CD4-positive, alpha-beta memory T cell (primary cell): Measurements from ENCODE around the gene METTL1. TPM values are rescaled to one million over a fixed set of nuclear protein-coding genes. Genes with fewer than 3 reads are reported as not detected.
A peak's percentile ranks its signal among the peaks of the same experiment; 100 is the strongest.

Experiments
- CTCF ChIA-PET: fragments of 350-600 bp; sonication (Branson Sonifier 250); formaldehyde crosslinking; loops from one replicate; lab custom pipeline; 2021; ENCODE audit warnings: inconsistent platforms; ENCODE audit not compliant: partially characterized antibody; lab: Charles Lee
- POLR2A ChIA-PET: fragments of 350-600 bp; sonication (Branson Sonifier 250); formaldehyde crosslinking; loops from one replicate; lab custom pipeline; 2021; ENCODE audit not compliant: partially characterized antibody; lab: Charles Lee
- DNase-seq, 5 donors: peaks; one replicate each; pipeline versions ENCODE4 v3.0.0 to v3.0.0-alpha.2; 2020 to 2022; ENCODE audit warnings: mixed read lengths in 1 of 5
- H3K27ac ChIP-seq: one replicate; pipeline ENCODE4 v1.7.0; 2013; ENCODE audit warnings: low read depth, low read length
- H3K27me3 ChIP-seq: 2 replicates; pipeline ENCODE4 v1.7.0; 2013; ENCODE audit warnings: mild to moderate bottlenecking, low read length, moderate library complexity; ENCODE audit not compliant: insufficient read depth
- H3K36me3 ChIP-seq: 2 replicates; pipeline ENCODE4 v1.7.0; 2013; ENCODE audit warnings: mild to moderate bottlenecking, low read length, moderate library complexity; ENCODE audit not compliant: insufficient read depth
- H3K4me1 ChIP-seq: 2 replicates; pipeline ENCODE4 v1.7.0; 2013; ENCODE audit warnings: mild to moderate bottlenecking, low read length, moderate library complexity; ENCODE audit not compliant: insufficient read depth
- H3K4me3 ChIP-seq, 2 donors: one replicate each; pipeline ENCODE4 v1.7.0; 2013; ENCODE audit warnings: low read length in 2 of 2, mild to moderate bottlenecking in 1 of 2
- H3K9me3 ChIP-seq, 2 donors: one replicate each; pipeline ENCODE4 v1.7.0; 2013; ENCODE audit warnings: low read length in 2 of 2, control low read depth in 1 of 2; ENCODE audit not compliant: control insufficient read depth in 1 of 2
- H3K27ac Mint-ChIP-seq, 7 donors: one replicate each; pipeline ENCODE4 v1.8.0; 2020 to 2021; ENCODE audit warnings: mixed read lengths in 7 of 7, mild to moderate bottlenecking in 6 of 7, inconsistent platforms in 3 of 7, moderate library complexity in 3 of 7
- H3K27me3 Mint-ChIP-seq, 2 donors: one replicate each; pipeline ENCODE4 v1.8.0; 2020 to 2021; ENCODE audit warnings: mixed read lengths in 2 of 2
- H3K36me3 Mint-ChIP-seq, 2 donors: one replicate each; pipeline ENCODE4 v1.8.0; 2020 to 2021; ENCODE audit warnings: mixed read lengths in 2 of 2, inconsistent platforms in 1 of 2, mild to moderate bottlenecking in 1 of 2
- H3K4me1 Mint-ChIP-seq, 4 donors: one replicate each; pipeline ENCODE4 v1.8.0; 2020 to 2021; ENCODE audit warnings: mixed read lengths in 4 of 4, mild to moderate bottlenecking in 1 of 4
- H3K4me3 Mint-ChIP-seq, 8 donors: one replicate each; pipeline ENCODE4 v1.8.0; 2020 to 2021; ENCODE audit warnings: mixed read lengths in 8 of 8, mild to moderate bottlenecking in 7 of 8, moderate library complexity in 6 of 8, inconsistent platforms in 3 of 8
- H3K9me3 Mint-ChIP-seq, 8 donors: one replicate each; pipeline ENCODE4 v1.8.0; 2020 to 2021; ENCODE audit warnings: mixed read lengths in 8 of 8, mild to moderate bottlenecking in 5 of 8, inconsistent platforms in 3 of 8, moderate library complexity in 1 of 8
- intact Hi-C: fragments of 100-400 bp; cut with micrococcal nuclease; formaldehyde crosslinking; loops from one replicate; pipeline ENCODE4 v1.15.1; 2023
- polyA plus RNA-seq, 2 donors: library from polyadenylated mRNA; unstranded; fragments of 300-500 nt; fragmentation: Illumina TruSeq; gene quantifications; one replicate each; pipeline ENCODE4 v1.2.3, GENCODE V29; 2021
- total RNA-seq, 2 experiments: library from RNA; stranded (reverse); gene quantifications; one replicate each; pipeline ENCODE4 v1.2.3, GENCODE V29; 2021

The METTL1 gene
- total and polyA plus RNA-seq, 4 experiments from 2014 or later: 9.9 to 19.1 (median 13.6) TPM

- no peaks in the 10 kb centered on the region for H3K9me3 ChIP-seq
- ChIA-PET POLR2A (interaction anchor here (1.4 to 2.1 kb wide), 2 partner anchors 9 to 227 kb away, joined by 4 to 9 read pairs; no protein-coding TSS in a partner anchor), CTCF (interaction anchor here (0.7 to 1.4 kb wide), 3 partner anchors 8 to 9 kb away, joined by 3 to 5 read pairs (median 3); no protein-coding TSS in a partner anchor)
- H3K27me3 Mint-ChIP-seq: no peaks in the 10 kb centered on the region
- peak overlapping the region; percentile 87 to 100 (median 99) for H3K27ac Mint-ChIP-seq
- peaks cover 25% of the 10 kb centered on the region for H3K36me3 ChIP-seq
- peaks cover 43% of the 10 kb centered on the region for H3K4me1 ChIP-seq
- H3K4me3 ChIP-seq: peak overlapping the region; percentile 30 to 80
- no peaks in the 10 kb centered on the region for H3K27me3 ChIP-seq
- H3K27ac ChIP-seq: peak overlapping the region; percentile 82
- DNase-seq: no peak
- H3K4me3 Mint-ChIP-seq: peak overlapping the region; percentile 39 to 98 (median 89)
- H3K4me1 Mint-ChIP-seq: peaks cover 42 to 54% (median 49%) of the 10 kb centered on the region in 4 donors
- peaks cover 19 to 41% of the 10 kb centered on the region in 2 donors for H3K36me3 Mint-ChIP-seq
- intact Hi-C loops: loop anchor here (5.0 kb wide), 2 partner anchors 97 to 663 kb away; partner anchors contain the start of genes CTDSP2 and NAB2
- H3K9me3 Mint-ChIP-seq: no peaks in the 10 kb centered on the region
These were observed 21.1 kb downstream of the METTL1 start for GRCh38 chr12:57750561-57751431.

GRCh38 chr12:57749061-57749460 lies 22.8 kb downstream of the METTL1 start:
- Histone ChIP-seq H3K27me3 (no peaks in the 10 kb centered on the region), H3K4me3 (no peak overlapping the region), H3K27ac (no peak overlapping the region), H3K36me3 (peaks cover 25% of the 10 kb centered on the region), H3K4me1 (peaks cover 49% of the 10 kb centered on the region), H3K9me3 (no peaks in the 10 kb centered on the region)
- intact Hi-C loops: no loop called here
- Mint-ChIP-seq H3K36me3 (peaks cover 19 to 46% of the 10 kb centered on the region in 2 donors), H3K27ac (no peak overlapping the region), H3K27me3 (no peaks in the 10 kb centered on the region), H3K4me3 (peak overlapping the region in 1 of 8 donors; percentile 24), H3K4me1 (peaks cover 46 to 63% (median 56%) of the 10 kb centered on the region in 4 donors), H3K9me3 (peaks cover 0 to 2% (median 0%) of the 10 kb centered on the region in 8 donors)
- DNase-seq: no peak
- ChIA-PET CTCF (interaction anchor here (1.4 kb wide), 1 partner anchor 11 kb away, joined by 5 read pairs; no protein-coding TSS in a partner anchor), POLR2A (interaction anchor here (2.1 kb wide), 1 partner anchor 8 kb away, joined by 9 read pairs; no protein-coding TSS in a partner anchor)

DNA sequence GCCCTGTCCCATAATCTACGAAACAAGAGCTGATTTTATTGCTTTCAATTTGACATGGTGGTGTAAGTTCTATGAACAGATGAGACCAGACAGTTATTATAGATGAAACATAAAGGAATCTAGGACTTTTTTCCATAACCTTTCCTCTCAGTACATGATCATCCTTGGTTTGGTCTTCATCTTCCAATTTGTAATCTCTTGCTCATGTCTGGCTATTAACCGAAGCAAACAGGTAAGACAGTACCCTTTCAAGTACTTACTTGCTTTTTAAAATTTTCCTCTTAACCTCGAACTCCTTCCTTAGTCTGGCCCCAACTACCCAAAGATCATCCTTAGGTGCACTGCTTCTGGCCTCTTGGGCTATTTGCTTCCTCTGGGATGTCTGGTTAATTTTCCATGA lies 25.9 kb downstream of the METTL1 start:
- Histone ChIP-seq H3K36me3 (peaks cover 25% of the 10 kb centered on the region), H3K27ac (peak overlapping the region; percentile 93), H3K27me3 (no peaks in the 10 kb centered on the region), H3K9me3 (no peaks in the 10 kb centered on the region), H3K4me1 (peaks cover 43% of the 10 kb centered on the region), H3K4me3 (peak overlapping the region in 1 of 2 donors; percentile 72)
- POLR2A ChIA-PET: interaction anchor here (1.3 to 2.3 kb wide), 7 partner anchors 8 to 156 kb away, joined by 3 to 17 read pairs (median 13); partner anchors contain the start of genes EEF1AKMT3 and METTL1
- Mint-ChIP-seq H3K9me3 (peaks cover 0 to 2% (median 0%) of the 10 kb centered on the region in 8 donors), H3K36me3 (peaks cover 19 to 44% of the 10 kb centered on the region in 2 donors), H3K4me1 (peaks cover 26 to 53% (median 41%) of the 10 kb centered on the region in 4 donors), H3K4me3 (peak overlapping the region; percentile 86 to 97 (median 92)), H3K27ac (peak overlapping the region; percentile 88 to 99 (median 97)), H3K27me3 (no peaks in the 10 kb centered on the region)
- intact Hi-C loops: no loop called here
- DNase-seq: no peak
- CTCF ChIA-PET: interaction anchor here (1.4 to 6.3 kb wide), 3 partner anchors 10 to 111 kb away, joined by 3 to 51 read pairs (median 12); partner anchors contain the start of gene MARCHF9

DNA sequence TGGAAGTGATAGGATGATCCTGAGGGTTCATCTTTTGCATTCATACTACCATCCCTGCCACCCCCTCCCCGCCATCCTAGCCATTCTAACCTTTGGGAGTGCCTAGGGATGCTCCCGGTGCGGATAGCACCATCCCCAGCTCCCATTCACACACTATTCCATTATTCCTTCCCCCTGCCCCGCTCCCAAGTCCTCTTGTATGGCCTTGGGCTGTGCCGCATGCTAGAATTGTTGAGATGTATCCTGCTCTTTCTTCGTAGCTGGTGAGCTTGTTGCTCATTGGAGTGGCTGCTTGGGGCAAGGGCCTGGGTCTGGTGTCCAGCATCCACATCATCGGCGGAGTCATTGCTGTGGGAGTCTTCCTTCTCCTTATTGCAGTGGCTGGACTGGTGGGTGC lies 26.4 kb downstream of the METTL1 start:
- peak overlapping the region; percentile 93 for H3K27ac ChIP-seq
- intact Hi-C loops: no loop called here
- Mint-ChIP-seq H3K9me3 (peaks cover 0 to 2% (median 0%) of the 10 kb centered on the region in 8 donors), H3K4me1 (peaks cover 30 to 54% (median 40%) of the 10 kb centered on the region in 4 donors), H3K27me3 (no peaks in the 10 kb centered on the region), H3K4me3 (peak overlapping the region; percentile 86 to 97 (median 92)), H3K27ac (peak overlapping the region; percentile 88 to 99 (median 97)), H3K36me3 (peaks cover 18 to 47% of the 10 kb centered on the region in 2 donors)
- H3K9me3 ChIP-seq: no peaks in the 10 kb centered on the region
- CTCF ChIA-PET: interaction anchor here (1.1 to 6.3 kb wide), 8 partner anchors 9 to 160 kb away, joined by 3 to 51 read pairs (median 4); partner anchors contain the start of genes MARCHF9 and OS9
- POLR2A ChIA-PET: interaction anchor here (0.9 to 2.3 kb wide), 16 partner anchors 8 to 265 kb away, joined by 3 to 17 read pairs (median 5); partner anchors contain the start of genes ARHGAP9, EEF1AKMT3 and METTL1
- no peaks in the 10 kb centered on the region for H3K27me3 ChIP-seq
- H3K4me3 ChIP-seq: peak overlapping the region; percentile 72 to 83
- H3K36me3 ChIP-seq: peaks cover 25% of the 10 kb centered on the region
- H3K4me1 ChIP-seq: peaks cover 43% of the 10 kb centered on the region
- DNase-seq: no peak

GRCh38 chr12:57744777-57745484 lies 27.0 kb downstream of the METTL1 start, which contains the start of gene TSPAN31:
Gene TSPAN31, plus strand, starts transcription at chr12:57745039. Its CDS starts 116 bp downstream, at chr12:57745155.
- Mint-ChIP-seq H3K27ac (peak within 1 kb of the TSS; percentile 88 to 99 (median 97)), H3K4me1 (peaks cover 30 to 58% (median 43%) of the 10 kb centered on the region in 4 donors), H3K36me3 (peaks cover 14 to 43% of the 10 kb centered on the region in 2 donors), H3K27me3 (no peaks in the 10 kb centered on the region), H3K4me3 (peak within 1 kb of the TSS; percentile 86 to 97 (median 92)), H3K9me3 (peaks cover 0 to 2% (median 0%) of the 10 kb centered on the region in 8 donors)
- peak within 1 kb of the TSS; percentile 72 to 83 for H3K4me3 ChIP-seq
- peak; percentile 91 to 98 (median 95) for DNase-seq
- H3K4me1 ChIP-seq: peaks cover 49% of the 10 kb centered on the region
- peak within 1 kb of the TSS; percentile 93 for H3K27ac ChIP-seq
- no peaks in the 10 kb centered on the region for H3K9me3 ChIP-seq
- ChIA-PET CTCF (interaction anchor here (1.1 to 6.3 kb wide), 10 partner anchors 9 to 161 kb away, joined by 3 to 51 read pairs (median 4); partner anchors contain the start of genes MARCHF9 and OS9), POLR2A (interaction anchor here (0.8 to 2.3 kb wide), 23 partner anchors 9 to 268 kb away, joined by 3 to 17 read pairs (median 5); partner anchors contain the start of genes ARHGAP9, CYP27B1, EEF1AKMT3 and MBD6)
- H3K36me3 ChIP-seq: peaks cover 25% of the 10 kb centered on the region
- intact Hi-C loops: loop anchor here (1.0 to 5.0 kb wide), 3 partner anchors 7 to 283 kb away; partner anchors contain the start of genes ARHGAP9 and CDK4
- no peaks in the 10 kb centered on the region for H3K27me3 ChIP-seq
